UCSD-AML1 (cell line): ENCODE data around the gene NR6A1.
A peak's percentile ranks its signal among the peaks of the same experiment; 100 is the strongest.

Experiments used
- DNase-seq: peaks from one replicate; lab custom pipeline; 2025; ENCODE audit not compliant: unreplicated experiment; lab: John Stamatoyannopoulos, UW

Gene NR6A1

GRCh38 chr9:124541824-124542223 lies 229.3 kb downstream of the NR6A1 start:
- DNase-seq, result no peak

- DNase-seq, result no peak
Observed at GRCh38 chr9:124537926-124538325, 233.2 kb downstream of the NR6A1 start.

- no peak for DNase-seq
Observed at GRCh38 chr9:124535846-124536245, 235.3 kb downstream of the NR6A1 start.

DNA sequence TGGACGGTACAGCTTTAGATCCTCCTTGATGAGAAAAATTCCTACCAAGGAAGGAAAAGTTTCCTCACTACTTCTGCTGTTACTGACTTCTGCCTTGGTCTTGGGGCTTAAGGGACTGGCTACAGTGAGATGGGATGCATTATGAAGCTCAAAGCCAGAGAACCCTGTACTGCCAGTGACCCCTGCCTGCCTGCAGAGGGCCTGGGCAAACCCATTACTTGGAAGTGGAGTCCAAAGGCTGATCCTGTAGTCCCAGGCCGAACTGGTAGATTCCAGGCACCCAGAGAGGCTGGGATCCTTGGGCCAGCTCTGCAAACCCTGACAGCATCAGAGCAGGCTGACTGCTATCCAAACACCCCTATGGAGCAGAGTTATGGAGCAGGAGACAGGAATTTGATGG lies 238.2 kb downstream of the NR6A1 start:
- DNase-seq, result no peak

GRCh38 chr9:124531115-124531514 lies 240.0 kb downstream of the NR6A1 start:
- no peak for DNase-seq

GRCh38 chr9:124530246-124530645 lies 240.9 kb downstream of the NR6A1 start:
- no peak for DNase-seq

- DNase-seq, result no peak
Observed at GRCh38 chr9:124527781-124528180, 243.3 kb downstream of the NR6A1 start.

DNA sequence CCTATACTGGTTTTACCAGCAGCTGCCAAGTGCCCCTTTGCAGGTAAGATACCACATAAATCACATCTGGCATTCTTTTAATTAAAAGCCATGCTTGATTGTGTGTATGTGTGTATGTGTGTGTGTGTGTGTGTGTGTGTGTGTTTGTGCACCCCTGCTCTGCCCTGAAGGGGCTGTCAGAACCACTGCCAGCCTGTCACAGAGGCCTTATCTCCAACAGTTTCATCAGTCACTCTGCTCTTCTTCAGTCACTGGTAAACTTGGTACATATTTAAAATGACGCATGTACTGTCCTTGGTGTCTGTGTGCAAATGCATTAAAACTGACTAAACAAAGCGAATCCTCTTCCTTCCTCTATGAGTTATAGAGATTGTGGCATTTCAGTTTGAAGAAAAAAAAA lies 244.9 kb downstream of the NR6A1 start:
- DNase-seq, result no peak

DNA sequence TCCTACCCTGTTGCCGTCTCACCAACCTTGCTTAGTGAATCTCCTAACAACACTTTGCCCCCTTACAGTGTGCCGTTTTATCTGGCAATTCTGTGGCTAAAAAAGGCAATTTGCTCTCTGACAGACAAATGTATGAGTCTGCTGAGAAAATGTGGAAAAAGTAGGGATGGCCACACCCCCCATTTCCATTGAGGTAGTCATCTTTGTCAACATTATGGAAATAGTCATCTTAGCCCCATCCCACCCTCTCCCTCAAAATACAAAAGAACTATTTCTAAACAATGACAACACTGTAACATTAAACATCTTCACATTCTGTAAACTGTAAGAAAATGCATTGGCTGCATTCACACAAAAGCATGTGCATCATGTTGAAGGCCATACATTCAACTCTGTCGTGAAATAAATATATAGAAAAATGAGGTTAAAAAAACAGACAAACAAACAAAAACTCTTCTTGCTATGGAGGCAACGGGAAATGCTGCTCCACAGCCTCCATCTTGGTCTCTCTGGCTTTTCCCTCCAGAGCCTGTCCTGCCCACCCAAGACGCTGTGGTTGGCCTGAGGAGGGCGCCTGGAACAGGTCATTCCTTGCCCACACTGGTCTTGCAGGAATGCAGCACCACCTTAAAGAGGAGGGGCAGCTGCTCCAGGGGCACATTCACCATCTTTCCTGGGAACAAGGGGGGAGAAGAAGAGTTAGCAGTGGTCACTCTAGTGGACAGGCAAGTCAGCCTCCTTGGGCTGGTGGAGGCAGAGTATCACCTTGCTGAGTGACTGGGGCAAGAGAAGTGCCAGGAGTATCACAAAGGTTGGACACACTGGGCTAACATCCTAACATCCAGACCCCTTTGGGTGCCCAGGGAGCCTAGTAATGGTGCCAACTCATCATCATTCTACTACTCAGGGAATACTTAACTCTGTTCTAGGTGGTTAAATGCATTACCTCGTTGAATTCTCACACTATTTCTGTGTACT lies 248.7 kb downstream of the NR6A1 start:
- DNase-seq, result no peak

GRCh38 chr9:124521142-124521541 lies 250.0 kb downstream of the NR6A1 start:
- DNase-seq, result no peak

- no peak for DNase-seq
Observed at GRCh38 chr9:124520206-124520596, 250.9 kb downstream of the NR6A1 start.

DNA sequence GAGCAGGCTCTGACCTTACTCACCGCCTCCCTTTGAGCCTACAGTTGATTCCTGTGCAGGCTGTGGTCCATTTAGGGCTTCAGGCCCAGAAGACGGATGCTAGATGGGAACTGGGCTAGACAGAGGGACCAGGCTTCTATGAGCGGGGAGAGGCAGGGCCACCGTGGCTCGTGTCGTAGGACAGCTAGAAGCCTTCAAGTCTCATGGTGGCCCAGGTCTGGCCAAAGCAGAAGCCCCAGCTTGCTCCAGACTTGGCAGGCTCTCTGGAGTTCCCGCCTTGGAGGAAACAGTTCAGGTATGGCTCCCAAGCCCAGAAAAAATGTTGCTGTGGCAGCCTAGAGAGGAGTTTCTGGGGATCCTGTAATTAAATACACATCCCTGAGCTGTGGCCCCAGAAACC lies 253.0 kb downstream of the NR6A1 start:
- DNase-seq, result no peak

DNA sequence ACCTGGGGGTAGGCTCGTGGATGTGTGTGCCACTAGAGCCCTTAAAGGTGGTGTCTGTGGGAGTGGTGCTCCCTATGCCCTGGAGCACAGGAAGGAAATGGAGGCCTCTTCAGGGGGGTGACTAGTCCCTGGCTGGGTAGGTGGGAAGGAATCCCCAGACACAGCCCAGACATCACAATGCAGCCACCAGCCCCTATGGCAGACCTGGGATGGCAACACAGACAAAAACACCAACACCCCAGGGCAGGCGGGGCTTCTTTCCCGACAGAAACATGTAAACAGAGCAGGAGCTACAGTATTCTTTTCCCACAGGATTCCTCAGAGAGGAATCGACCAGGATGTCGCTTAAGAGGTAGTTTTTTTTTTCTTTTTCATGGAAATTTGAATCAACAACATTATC lies 253.5 kb downstream of the NR6A1 start:
- no peak for DNase-seq

GRCh38 chr9:124514874-124515273 lies 256.2 kb downstream of the NR6A1 start:
- DNase-seq, result no peak

DNA sequence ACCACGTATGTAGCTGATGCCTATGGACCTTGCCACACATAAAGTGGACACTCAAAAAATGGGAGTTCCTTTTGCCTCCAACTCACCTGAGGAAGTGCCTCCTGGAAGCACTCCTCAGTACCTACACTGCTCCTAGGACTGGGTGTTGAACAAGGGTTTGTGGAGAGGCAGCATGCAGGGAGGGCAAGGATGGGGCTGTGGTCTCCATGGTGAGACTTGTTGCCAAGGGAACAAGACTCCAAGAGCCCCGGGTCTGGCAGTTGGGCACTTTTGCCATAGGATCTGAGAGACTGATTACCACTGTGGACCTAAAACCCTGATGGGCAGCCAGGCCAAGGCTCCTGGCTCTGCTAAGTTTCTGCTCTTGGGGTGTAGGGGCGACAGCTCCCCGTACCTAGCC lies 257.0 kb downstream of the NR6A1 start:
- no peak for DNase-seq

DNA sequence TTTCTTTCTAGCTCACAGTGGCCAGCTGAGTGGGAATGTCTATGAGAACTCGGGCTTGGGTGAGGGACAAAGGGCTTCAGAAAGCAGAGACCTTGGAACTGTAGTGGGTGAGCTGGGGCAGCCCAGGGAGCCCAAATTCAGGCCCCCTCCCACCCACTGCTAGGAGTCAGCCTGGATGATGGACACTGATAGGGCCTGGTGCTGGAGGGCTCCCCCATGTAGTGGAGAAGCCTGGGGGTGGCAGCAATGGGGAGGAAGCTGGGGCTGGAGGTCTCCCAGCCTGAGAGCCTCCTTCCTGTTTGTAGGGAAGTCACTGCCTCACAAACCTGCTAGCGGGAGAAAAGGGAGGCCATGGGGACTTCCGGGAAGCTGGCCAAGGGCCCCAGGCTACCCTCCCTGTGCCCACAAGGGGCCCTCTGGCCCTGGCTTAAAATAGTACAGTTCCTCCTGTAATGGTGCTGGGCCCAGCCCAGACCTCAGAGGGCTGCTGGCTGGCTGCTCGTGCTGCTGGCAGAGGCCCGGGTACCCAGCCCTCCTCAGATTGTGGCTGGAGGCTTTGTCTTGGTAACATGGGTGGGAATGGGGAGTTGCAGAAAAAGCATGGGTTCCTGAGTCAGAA lies 257.6 kb downstream of the NR6A1 start:
- peak; percentile 85 for DNase-seq

- peak; percentile 50 for DNase-seq
Observed at GRCh38 chr9:124512806-124513204, 258.3 kb downstream of the NR6A1 start.

- peak; percentile 81 for DNase-seq
Observed at GRCh38 chr9:124511891-124512805, 259.0 kb downstream of the NR6A1 start.

GRCh38 chr9:124511426-124511840 lies 259.7 kb downstream of the NR6A1 start:
- peak; percentile 53 for DNase-seq

DNA sequence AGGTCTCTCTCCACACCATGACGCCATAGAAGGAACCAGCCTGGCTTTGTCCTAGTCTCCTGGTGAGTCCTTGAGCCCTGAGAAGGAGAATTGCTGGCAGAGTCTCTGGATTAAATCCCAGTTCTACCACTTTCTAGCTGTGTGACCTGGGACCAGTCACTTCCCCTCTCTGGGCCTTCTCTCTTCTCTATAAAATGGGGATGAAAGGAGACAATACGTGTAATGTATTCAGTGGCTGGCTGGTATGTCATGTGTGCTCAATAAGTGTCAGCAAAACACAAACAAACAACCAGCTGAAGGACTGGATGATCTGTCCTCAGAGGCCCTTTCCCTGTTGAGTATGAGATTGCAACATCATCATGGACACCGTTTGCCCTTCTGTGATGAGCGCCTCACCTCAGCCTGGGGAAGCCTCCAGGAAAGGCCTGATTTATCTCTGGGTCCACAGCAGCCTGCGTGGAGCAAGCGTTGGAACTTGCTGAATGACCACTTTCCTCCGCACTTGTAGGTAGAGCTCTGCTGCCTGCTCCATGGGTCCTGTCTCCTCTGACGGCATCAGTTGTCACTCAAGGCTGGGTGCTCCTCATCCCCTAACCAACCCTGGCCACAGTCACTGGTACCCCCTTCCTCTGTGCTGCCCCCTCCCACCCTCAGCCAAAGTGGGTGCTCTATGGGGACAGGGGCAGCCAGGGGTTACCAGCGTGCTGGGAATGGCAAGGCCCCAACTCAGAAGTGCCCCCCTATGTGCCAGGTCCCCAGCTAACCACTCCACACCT lies 260.3 kb downstream of the NR6A1 start:
- DNase-seq, result no peak
